DMS153 treated with DMSO at 0.1 percent for 48 hours (cell line): Measurements from ENCODE around the gene TAAR2.
A peak's percentile ranks its signal among the peaks of the same experiment; 100 is the strongest.
"Not testable (repeated sequence)": the region's sequence is repeated elsewhere in the genome, so short reads cannot be mapped to it uniquely, and the experiment has no call there.

Source experiments
- DNase-seq: peaks from one replicate; lab custom pipeline; 2025; ENCODE audit not compliant: unreplicated experiment; lab: John Stamatoyannopoulos, UW

TAAR2 gene

GRCh38 chr6:132614554-132614953 is 9.5 kb downstream of the TAAR2 start:
- DNase-seq: no peak

- no peak for DNase-seq
Measured at GRCh38 chr6:132612449-132613108, 11.5 kb downstream of the TAAR2 start.

- no peak for DNase-seq
Measured at GRCh38 chr6:132611616-132612015, 12.5 kb downstream of the TAAR2 start.

GRCh38 chr6:132607544-132608233 is 16.4 kb downstream of the TAAR2 start:
- no peak for DNase-seq

- DNase-seq: no peak
Measured at GRCh38 chr6:132604635-132605152, 19.4 kb downstream of the TAAR2 start.

GRCh38 chr6:132600900-132601299 is 23.2 kb downstream of the TAAR2 start:
- DNase-seq: not testable (repeated sequence)

GRCh38 chr6:132598473-132598872 is 25.6 kb downstream of the TAAR2 start:
- peak; percentile 9 for DNase-seq

- DNase-seq: no peak
Measured at GRCh38 chr6:132596201-132596600, 27.9 kb downstream of the TAAR2 start.

GRCh38 chr6:132592855-132593254 is 31.2 kb downstream of the TAAR2 start:
- DNase-seq: no peak

GRCh38 chr6:132590362-132590761 is 33.7 kb downstream of the TAAR2 start:
- DNase-seq: no peak

- no peak for DNase-seq
Measured at GRCh38 chr6:132589454-132589853, 34.6 kb downstream of the TAAR2 start, which contains the start of gene TAAR5. TSS of gene TAAR5 (minus strand) at chr6:132589741. CDS start at chr6:132589686, 55 bp downstream.

GRCh38 chr6:132587424-132587823 is 36.7 kb downstream of the TAAR2 start:
- no peak for DNase-seq

GRCh38 chr6:132584698-132585097 is 39.4 kb downstream of the TAAR2 start:
- no peak for DNase-seq

- no peak for DNase-seq
Measured at GRCh38 chr6:132571774-132572173, 52.3 kb downstream of the TAAR2 start.

GRCh38 chr6:132570221-132570777 is 53.8 kb downstream of the TAAR2 start, which contains the start of gene TAAR6:
TSS of gene TAAR6 (plus strand) at chr6:132570322. CDS start at chr6:132570322, 0 bp downstream.
- DNase-seq: no peak

- DNase-seq: no peak
Measured at GRCh38 chr6:132569170-132569569, 54.9 kb downstream of the TAAR2 start.

GRCh38 chr6:132568611-132569010 is 55.5 kb downstream of the TAAR2 start:
- no peak for DNase-seq

GRCh38 chr6:132567566-132567965 is 56.5 kb downstream of the TAAR2 start:
- no peak for DNase-seq
